GM18511 (cell line): ENCODE data around the gene SIRPB1.
"Not testable (repeated sequence)": the region's sequence is repeated elsewhere in the genome, so short reads cannot be mapped to it uniquely, and the experiment has no call there.

Source experiments
- ATAC-seq: cut with Tn5 transposase; IDR thresholded peaks from one replicate; pipeline ENCODE4 v1.9.1; 2021; ENCODE audit warnings: mild to moderate bottlenecking, moderate library complexity; ENCODE audit not compliant: unreplicated experiment

The SIRPB1 gene

GRCh38 chr20:1637226-1637625 lies 17.4 kb upstream of the SIRPB1 start:
- no peak for ATAC-seq

- no peak for ATAC-seq
These were observed 16.8 kb upstream of the SIRPB1 start for GRCh38 chr20:1636621-1637020.

GRCh38 chr20:1635291-1635979 lies 15.6 kb upstream of the SIRPB1 start:
- no peak for ATAC-seq

- ATAC-seq: no peak
These were observed 13.7 kb upstream of the SIRPB1 start for GRCh38 chr20:1633535-1633934.

- ATAC-seq: no peak
These were observed 12.4 kb upstream of the SIRPB1 start for GRCh38 chr20:1632178-1632577.

GRCh38 chr20:1631309-1632151 lies 11.7 kb upstream of the SIRPB1 start:
- ATAC-seq: no peak

GRCh38 chr20:1630186-1630585 lies 10.4 kb upstream of the SIRPB1 start:
- no peak for ATAC-seq

GRCh38 chr20:1629321-1629720 lies 9.5 kb upstream of the SIRPB1 start:
- no peak for ATAC-seq

- no peak for ATAC-seq
These were observed 8.8 kb upstream of the SIRPB1 start for GRCh38 chr20:1628621-1629020.

GRCh38 chr20:1627200-1627550 lies 7.4 kb upstream of the SIRPB1 start:
- no peak for ATAC-seq

- no peak for ATAC-seq
These were observed 6.9 kb upstream of the SIRPB1 start for GRCh38 chr20:1626528-1627199.

- no peak for ATAC-seq
These were observed 5.4 kb upstream of the SIRPB1 start for GRCh38 chr20:1625083-1625690.

GRCh38 chr20:1623501-1624205 lies 3.8 kb upstream of the SIRPB1 start:
- ATAC-seq: no peak

- ATAC-seq: no peak
These were observed 2.6 kb upstream of the SIRPB1 start for GRCh38 chr20:1622450-1622849.

GRCh38 chr20:1621316-1621715 lies 1.5 kb upstream of the SIRPB1 start:
- no peak for ATAC-seq

- no peak for ATAC-seq
These were observed 762 bp downstream of the SIRPB1 start for GRCh38 chr20:1618954-1619540.

- ATAC-seq: no peak
These were observed 1.3 kb downstream of the SIRPB1 start for GRCh38 chr20:1618479-1618878.

GRCh38 chr20:1616858-1617434 lies 2.9 kb downstream of the SIRPB1 start:
- no peak for ATAC-seq

GRCh38 chr20:1610404-1610803 lies 9.4 kb downstream of the SIRPB1 start:
- not testable (repeated sequence) for ATAC-seq
